Medulla oblongata (tissue), 1 donor: ENCODE measurements around the gene CBFA2T2.
A peak's percentile ranks its signal among the peaks of the same experiment; 100 is the strongest.
"Not testable (repeated sequence)": the region's sequence is repeated elsewhere in the genome, so short reads cannot be mapped to it uniquely, and the experiment has no call there.

ENCODE experiments used
- DNase-seq: peaks from one replicate; pipeline ENCODE4 v3.0.0-alpha.2; 2015; ENCODE audit errors: extremely low spot score

Gene CBFA2T2

DNA sequence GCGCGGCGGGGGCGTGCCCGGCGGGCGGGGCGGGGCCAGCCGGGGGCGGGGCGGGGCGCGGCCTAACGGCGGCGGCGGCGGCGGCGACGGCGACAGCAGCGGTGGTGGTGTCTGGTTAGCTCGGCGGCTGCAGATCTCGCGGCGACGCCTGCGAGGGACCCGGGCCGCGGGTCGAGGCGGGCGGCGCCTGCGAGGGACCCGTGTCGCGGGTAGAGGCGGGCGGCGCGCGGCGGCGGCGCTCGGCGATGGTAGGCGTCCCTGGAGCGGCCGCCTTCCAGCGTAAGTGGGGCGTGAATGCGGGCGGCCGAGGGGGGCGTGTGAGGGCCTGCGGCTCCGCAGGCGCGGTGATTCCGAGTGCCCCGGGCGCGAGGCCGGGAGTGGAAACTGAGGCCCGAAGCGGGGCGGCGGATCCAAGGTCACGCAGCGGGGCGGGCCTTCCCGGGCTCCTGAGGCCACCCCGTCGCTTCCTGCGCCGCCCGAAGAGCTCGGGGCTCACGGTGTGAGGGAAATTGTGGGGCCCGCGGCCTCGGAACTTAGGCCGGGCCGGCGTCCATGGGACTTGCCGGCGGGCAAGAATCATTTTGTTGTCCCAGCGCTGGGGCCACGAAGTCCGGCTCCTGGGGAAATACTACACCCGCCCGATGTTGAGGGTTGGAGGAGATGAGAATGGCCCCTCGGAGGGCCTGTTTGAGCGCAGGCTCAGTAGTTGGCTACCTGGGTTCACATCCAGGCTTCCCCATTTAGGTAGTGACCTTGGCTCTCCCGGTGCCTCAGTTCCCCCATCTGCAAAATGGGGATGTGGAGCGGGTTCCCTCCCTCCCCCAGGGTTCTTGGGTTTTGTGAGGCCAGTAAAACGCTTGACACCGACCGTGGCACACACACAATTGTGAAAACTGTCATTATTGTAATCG, at the start of gene CBFA2T2:
TSS of gene CBFA2T2 (plus strand) at position 74 of the 911 bp plus-strand sequence. CDS start at position 246, 172 bp downstream.
- peak; percentile 55 for DNase-seq

DNA sequence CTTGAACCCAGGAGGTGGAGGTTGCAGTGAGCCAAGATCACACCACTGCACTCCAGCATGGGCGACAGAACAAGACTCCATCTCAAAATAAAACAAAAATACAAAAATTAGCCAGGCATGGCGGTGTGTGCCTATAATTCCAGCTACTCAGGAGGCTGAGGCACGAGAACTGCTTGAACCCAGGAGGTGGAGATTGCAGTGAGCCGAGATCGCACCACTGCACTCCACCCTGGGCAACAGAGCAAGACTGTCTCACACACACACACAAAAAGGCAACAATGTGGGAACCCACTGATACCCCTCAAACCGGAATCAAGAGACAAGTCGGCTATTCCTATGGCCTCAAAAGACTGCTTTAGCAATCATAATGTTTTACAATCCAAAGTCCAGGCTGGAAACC, 49.3 kb upstream of the CBFA2T2 start:
- DNase-seq = not testable (repeated sequence)

DNA sequence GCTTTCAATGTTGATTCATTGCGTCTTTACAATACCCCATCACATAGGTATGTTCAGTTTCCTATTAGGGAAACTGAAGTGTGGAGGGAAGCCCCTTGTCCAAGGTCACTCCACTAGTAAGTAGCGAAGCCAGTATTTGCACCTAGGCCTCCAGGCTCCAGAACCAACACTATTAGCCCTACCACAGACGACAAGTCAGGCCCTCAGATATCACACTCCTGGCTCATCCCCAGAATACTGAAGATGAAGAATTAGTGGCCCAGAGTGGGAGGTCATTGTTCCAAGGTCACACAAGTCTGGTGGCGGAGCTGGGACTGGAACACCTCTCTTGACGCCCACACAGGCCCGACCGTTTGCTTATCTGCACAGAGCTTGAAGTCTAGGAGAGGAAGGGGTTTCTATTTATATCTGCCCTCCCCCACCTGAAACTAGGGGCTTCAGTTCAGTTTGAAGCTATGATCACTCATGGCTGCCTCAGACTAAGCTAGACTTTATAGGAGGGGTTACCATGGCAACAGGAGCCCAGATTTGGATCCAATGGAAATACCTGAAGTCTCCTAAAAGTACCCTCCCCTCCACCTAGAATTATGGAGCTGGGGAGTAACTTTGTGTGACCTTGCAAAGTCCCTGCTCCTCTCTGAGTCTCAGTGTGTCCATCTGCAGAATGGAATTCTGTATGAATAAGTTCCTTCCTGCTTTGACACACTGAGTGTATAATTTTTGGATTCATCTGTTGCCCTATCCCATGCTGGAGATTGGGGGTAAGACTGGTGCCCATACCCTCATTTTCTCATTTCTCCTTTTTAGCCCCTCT, 48.5 kb upstream of the CBFA2T2 start:
- DNase-seq = no peak

DNA sequence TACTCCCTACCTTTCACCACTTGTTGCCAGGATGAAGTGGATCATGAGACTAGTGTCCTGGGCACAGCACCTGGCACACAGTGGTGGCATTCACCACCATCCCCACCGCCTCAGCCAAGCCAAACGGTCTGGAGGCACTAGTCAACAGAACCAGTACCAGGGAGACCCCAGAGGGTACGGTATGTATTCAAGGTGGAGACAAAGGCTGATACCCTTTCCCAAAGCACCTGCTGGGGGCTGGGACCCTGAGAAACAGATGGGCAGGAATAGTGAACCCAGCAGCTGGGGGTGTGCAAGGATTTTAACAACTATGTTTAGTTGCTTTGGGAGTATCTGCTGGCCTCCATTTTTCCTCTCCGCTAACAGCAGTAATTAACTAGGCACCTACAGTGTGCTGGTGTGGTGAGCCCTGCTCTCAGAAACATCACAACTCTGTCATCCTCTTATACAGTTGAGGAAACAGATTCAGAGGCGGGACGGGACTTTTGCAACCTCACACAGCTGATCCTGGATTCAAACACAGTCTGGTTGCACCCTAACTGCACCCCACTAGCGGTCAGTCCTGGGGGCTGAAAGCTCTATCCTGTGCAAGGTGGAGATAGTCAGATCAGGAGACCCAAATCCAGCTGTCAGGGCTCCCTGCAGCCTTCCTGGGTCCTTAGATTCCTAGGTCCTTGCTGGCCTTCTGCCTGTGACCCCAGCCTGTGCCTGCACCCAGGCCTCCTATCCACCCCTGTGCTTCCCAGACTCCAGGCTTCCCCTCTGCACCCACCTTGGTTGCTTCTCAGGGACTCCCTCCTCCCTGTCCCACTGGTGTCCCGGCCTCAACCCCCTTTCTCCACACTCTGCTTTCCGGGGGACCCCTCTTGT, 47.5 kb upstream of the CBFA2T2 start:
- no peak for DNase-seq

DNA sequence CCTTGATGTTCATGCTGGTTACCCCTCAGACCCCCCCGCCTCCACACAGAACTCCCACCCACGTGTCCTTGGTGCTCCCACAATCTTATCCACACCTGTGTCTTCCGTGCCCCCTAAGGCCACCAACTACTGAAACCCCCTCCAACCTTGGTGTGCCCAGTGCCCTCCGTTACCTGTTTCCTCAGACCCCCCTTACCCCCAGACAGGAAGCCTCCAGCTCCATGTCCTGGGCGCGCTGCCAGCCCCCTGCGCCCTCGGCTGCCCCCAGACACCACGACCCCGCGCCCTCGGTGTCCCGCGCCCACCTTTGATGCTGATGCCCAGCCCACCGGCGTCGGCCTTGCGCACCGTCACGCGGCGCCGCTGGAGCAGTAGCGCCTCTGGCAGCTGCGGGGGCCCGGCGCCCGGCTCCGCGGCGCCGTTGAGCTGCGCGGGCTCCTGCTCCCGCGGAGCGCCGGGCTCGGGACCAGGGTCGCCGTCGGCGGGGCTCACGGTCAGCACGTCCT, 46.8 kb upstream of the CBFA2T2 start:
- no peak for DNase-seq

DNA sequence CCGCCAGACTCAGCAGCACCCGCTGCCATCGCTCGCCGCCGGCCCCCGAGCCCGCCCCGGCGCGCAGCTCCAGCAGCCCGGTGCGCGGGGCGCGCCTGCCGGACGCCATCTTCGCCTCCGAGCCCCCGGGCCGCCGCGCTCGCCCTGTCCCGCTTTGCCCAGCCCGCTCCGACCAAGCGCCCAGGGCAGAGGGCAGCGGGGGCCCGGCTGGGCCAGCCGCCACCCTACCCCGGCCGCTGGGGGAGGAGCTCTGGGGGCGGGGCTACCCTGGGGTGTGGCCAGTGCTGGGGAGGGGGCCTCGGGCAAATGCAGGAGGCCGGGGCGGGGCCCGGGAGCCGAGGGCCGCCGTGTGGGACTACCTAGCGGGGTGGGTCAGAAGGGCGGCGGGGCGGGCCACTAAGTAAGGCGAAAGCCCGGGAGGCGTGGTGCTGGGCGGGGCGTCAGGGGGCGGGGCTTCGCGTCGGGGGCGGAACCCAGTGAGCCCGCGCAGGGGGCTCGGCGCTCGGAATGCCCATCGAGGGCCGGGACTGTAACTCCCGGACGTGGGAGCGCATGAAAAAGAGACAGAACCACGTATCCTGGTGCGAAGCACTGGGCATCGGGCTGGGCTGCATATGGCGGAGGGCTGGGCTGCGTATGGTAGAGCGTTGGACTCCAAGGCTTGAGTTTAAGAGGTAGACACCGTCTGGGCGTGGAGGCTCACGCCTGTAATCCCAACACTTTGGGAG, 46.2 kb upstream of the CBFA2T2 start, which contains the start of gene SNTA1:
TSS of gene SNTA1 (minus strand) at position 252 of the 728 bp plus-strand sequence. CDS start at position 109, 143 bp downstream.
- DNase-seq = peak; percentile 81

DNA sequence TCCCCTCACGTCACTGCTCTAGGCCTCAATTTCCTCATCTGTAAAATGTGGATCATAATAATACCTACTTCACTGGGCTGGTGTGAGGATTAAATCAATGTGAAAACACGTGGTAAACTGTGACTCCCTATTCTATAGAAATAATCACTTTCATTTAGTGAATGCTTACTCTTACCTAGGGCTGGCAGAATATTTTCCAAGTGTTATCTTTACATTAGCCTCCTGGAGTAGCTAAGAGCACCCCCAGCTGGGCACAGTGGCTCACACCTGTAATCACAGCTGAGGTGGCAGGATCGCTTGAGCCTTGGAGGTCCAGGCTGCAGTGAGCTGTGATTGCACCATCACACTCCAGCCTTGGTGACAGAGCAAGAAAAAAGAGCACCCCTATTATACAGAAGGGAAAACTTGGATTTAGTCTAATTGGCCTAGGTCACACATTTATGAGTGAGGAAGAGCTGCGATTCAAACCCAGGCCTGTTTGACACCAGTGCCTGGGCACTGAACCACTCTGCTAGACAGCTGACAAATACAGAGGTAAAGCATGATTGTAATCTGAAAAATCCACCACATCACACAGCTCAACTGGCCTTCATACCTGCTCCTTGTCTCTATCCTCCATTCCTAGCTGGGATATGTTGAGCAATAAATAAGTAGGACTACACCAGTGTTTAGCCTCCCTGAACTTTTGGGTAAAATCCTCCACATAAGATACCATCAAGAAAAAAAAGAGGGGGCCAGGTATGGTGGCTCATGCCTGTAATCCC, 44.9 kb upstream of the CBFA2T2 start:
- no peak for DNase-seq

DNA sequence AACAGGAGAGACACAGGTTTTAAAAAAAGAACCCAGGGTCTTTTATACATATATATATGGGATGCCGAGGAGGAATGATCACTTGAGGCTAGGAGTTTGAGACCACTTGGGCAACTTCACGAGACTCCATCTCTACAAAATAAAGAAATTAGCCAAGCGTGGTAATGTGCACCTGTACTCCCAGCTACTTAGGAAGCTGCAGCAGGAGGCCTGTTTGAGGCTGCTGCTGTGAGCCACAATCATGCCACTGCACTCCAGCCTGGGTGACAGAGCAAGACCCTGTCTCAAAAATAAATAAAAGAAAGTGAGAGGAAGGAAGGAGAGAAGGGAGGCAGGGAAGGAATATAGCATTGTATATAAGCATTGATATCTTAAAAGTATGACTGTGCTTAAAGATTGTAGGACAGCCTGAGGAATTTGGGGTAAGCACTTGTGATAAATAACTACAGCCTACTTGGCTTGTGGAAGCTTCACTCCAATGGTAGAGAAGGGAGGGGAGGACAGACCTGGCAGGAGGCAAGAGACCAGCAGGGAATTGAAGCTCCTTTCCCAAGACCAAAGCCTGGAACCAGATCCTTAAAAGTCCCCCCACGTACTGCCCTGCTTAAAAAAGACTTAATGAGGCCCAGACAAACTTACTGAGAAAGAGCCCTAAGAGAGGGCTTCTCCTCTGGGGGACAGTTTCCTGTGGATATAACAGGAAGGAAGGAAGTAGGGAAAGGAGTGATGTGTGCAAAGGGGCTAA, 43.8 kb upstream of the CBFA2T2 start:
- DNase-seq = peak; percentile 60

DNA sequence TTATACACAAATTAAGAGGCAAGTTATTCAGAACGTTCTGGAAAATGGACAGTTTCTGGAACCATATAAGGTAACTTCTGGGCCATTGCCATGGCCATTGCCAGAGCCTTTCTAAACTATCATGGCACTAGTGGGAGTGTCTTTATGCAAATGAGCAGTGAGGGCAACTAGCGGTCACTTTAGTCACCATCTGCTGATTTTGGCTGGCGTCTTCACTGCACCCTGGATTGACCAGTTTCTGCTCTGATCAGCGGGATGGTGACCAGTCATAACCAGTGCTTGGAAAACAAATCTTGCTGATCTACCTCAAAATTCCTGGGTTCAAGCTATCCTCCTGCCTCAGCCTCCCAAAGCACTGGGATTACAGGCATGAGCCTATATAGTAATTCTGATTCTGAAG, 39.0 kb upstream of the CBFA2T2 start:
- DNase-seq = no peak

DNA sequence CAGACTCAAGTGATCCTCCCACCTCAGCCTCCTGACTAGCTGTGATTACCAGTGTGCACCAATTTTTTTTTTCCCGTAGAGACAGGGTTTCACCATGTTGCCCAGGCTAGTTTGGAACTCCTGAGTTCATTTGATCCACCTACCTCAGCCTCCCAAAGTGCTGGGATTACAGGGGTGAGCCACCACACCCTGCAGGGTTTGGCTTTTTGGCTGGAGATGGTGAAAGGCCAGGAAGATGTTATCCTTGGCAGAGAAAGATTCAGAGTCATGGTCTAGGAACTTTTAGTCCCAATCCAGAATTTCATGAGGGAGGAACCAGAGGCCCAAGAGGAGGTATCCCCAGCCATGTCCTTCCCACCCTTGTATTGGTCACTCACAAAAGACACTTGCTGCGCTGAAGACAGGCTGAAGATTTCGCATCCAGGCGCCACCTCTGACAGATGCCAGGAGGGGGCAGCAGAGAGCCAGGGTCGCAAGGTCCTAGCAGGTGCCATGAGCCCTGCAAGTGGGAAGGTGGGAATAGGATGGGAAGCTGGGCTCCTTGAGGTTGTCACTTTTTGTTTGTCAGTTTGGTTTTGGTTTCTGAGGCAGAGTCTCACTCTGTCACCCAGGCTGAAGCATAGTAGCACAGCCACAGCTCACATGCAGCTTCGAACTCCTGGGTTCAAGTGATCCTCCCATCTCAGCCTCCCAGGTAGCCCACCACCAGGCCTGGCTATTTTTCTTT, 32.8 kb upstream of the CBFA2T2 start:
- peak; percentile 89 for DNase-seq

DNA sequence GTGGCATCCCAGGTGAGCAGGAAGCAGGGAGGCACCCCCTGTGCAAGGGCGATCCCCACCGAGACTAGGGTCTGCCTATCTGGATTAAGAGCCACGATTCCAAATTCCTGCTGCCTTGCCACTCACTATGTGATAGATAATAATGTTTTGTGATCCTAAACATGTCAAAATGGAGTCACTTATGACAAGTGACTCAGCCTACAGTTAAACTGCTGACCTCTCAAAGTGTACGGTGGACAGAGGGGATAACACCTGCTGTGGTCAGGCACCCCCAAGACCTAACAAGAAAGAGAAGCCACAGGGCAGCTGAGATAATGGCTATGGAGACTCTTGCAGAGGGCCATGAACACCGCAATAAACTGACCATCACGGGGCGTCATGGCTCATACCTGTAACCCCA, 30.3 kb upstream of the CBFA2T2 start:
- DNase-seq = no peak

DNA sequence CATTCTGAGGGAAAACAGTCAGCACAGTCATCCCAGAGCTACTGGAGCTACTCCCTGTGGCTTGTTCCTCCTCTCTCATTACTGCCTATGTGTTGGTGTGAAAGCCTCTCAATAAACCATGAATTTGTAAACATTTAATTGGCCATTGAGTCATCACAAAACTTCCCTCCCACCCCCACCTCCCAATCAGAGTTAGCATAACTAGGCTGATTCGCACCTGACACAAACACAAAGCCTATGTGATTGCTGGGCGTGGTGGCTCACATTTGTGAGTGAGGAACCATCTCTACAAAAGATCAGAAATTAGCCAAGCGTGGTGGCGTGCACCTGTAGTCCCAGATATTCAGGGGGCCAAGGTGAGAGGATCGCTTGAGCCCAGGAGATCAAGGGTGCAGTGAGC, 29.2 kb upstream of the CBFA2T2 start:
- no peak for DNase-seq

DNA sequence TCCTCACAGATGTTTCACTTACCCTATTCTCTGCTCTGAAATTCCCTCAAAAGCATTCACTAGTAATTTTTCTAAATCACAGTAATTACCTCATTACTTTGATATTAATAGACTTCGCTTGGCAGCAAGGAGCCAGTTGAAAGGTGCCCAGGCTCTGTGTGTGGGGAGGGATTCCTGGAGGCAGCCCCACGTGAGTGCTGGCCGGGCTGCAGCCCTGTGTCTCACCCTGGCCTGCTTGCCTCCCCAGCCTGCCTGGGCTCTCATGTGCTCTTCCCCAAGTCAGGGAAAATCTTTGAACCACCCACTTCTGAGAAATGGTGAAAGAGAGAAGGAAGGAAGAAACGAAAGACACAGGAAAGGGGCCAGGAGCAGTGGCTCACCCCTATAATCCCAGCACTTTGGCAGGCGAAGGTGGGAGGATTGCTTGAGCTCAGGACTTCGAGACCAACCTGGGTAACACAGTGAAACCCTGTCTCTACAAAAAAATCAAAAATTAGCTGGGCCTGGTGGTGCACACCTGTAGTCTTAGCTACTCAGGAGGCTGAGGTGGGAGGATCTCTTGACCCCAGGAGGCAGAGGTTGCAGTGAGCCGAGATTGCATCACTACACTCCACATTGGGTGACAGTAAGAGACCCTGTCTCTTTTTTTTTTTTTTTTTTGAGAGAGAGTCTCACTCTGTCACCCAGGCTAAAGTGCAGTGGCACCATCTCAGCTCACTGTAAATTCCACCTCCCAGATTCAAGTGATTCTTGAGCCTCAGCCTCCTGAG, 26.4 kb upstream of the CBFA2T2 start:
- peak; percentile 57 for DNase-seq

DNA sequence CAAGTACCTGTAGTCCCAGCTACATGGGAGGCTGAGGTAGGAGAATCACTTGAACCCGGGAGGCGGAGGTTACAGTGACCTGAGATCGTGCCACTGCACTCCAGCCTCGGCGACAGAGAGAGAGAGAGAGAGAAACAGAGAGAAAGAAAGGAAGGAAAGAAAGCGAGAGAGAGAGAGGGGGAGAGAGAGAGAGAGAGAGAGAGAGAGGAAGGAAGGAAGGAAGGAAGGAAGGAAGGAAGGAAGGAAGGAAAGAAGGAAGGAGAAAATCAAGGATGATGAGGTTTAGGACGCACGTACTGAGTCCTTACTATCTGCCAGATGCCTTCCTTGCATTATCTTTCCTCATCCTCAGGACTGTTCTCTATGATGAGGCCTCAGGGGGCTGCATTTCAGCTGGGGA, 25.1 kb upstream of the CBFA2T2 start:
- DNase-seq = not testable (repeated sequence)

DNA sequence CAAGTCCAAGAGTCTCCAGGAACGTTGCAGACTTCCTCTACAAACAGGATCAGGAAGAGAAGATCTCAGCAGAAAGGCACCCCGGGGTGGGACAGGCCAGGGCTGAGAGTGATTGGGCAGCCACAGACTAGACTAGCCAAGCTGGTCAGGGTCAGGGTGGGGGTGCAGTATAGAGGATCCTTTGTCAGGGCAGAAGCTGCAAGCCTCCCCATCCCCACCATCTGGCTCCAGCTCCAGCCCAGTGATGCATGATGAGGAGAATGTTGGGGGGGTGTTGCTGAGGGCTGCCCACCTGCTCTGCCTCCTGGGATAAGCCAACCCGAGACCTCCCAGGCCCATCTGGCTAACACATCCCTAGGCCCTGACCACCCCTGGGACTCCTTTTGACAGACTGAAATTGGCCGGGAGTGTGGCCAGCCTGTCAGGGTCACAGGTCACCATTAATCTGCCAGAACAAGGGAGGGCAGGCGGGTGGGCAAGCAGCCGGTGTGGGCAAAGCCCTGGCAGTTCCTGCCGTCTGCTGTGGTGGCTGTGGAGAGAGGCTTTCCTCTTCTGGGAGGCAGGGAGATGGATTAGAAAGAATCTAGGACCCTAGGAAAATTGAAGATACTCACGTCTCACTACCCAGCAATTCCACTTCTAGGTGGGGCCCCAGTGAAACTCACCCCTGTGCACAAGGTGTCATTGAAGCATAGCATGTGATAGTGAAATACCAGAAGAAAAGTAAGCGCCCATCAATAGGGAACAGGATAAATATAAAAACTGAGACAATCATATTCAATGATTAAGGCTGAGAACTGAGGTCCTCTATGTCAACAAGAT, 24.2 kb upstream of the CBFA2T2 start:
- DNase-seq = peak; percentile 92

DNA sequence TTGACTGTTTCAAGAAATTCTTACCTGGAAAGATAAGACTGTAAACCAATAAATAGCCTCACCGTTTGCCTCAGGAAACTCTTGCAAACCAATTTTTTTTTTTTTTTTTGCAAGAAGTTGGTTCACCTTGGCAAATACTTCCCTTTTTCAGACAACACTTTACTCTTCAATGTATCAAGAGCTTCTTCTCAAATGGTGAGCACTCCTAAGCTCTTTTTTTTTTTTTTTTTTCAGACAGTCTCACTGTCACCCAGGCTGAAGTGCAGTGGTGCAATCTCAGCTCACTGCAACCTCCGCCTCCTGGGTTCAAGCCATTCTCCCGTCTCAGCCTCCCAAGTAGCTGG, 23.6 kb upstream of the CBFA2T2 start:
- DNase-seq = no peak

DNA sequence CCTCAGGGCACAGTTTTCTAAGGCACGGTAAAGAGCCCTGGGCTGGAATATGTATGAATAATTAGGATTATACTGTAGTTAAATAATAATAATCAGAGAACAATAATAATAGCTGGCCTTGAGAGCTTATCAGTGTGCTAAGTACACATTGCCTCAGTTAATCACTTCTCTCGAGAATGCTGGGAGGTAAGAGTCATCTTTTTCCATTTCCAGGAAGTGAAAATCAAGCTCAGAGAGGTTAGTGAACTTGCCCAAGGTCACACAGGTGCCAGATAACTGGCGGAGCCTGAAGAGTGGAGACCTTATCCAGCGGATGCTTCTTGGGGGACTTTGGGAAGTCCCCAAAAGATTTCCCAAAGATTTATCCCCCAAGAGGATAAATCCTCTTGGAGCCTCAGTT, 19.4 kb upstream of the CBFA2T2 start:
- no peak for DNase-seq
